ENCODE results near the gene ADAMTS2. TPM values are rescaled to one million over a fixed set of nuclear protein-coding genes. Genes with fewer than 3 reads are reported as not detected.

The ADAMTS2 gene
- total and polyA plus RNA-seq, 2 of the 8 experiments (the other 6 are each of a cell fraction or from before 2014, with no cell fraction given): 6.6 to 7.3 TPM

DNA sequence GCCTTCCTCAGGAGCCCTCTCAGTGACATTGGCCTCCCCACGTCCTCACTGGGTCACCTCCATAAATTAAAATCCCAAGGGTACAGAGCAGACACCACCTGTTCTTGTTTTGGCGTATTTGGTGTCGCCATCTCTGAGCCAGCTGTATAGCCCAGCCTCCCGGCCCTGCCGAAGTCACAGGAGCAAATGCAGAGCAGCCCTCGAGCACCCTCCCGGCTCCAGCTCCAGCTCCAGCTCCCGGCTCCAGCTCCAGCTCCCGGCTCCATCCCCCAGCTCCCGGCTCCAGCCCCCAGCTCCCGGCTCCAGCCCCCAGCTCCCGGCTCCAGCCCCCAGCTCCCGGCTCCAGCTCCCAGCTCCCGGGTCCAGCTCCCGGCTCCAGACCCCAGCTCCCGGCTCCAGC, 210.8 kb downstream of the ADAMTS2 start:
- Histone ChIP-seq H3K27ac (ENCODE audit: low read depth, low read length) (no peak overlapping the region), H2BK5ac (ENCODE audit: low read depth, low read length) (no peak overlapping the region), H3K79me2 (ENCODE audit: control insufficient read depth in 1 of 2, insufficient read depth in 2 of 2, low read length in 2 of 2) (no peaks in the 10 kb centered on the region), H2BK15ac (ENCODE audit: low read length) (no peak overlapping the region), H3K9ac (replicated peaks in 1 of 4; ENCODE audit: extremely low read depth in 1 of 4, low read depth in 3 of 4, low read length in 3 of 4) (no peak overlapping the region), H3K4me2 (ENCODE audit: insufficient read depth in 1 of 2, low read depth in 2 of 2, low read length in 2 of 2) (no peak overlapping the region), H3K23ac (ENCODE audit: insufficient read length) (no peak overlapping the region), H3K4me1 (replicated peaks in 1 of 4; ENCODE audit: control insufficient read depth in 3 of 4, insufficient read depth in 4 of 4, low read length in 3 of 4) (peaks cover 0 to 3% (median 0%) of the 10 kb centered on the region in 4 experiments; a peak in 2 of 7 replicates), H3K36me3 (ENCODE audit: control insufficient read depth in 2 of 4, insufficient read depth in 4 of 4, low read length in 3 of 4) (no peaks in the 10 kb centered on the region), H4K8ac (ENCODE audit: extremely low read depth, insufficient read depth, low read length) (no peak overlapping the region), H4K91ac (replicated peaks; ENCODE audit: insufficient read length, low read length) (no peak overlapping the region), H3K79me1 (ENCODE audit: low read depth, low read length) (no peaks in the 10 kb centered on the region), H3K23me2 (ENCODE audit: low read depth, low read length) (no peaks in the 10 kb centered on the region), H2AFZ (ENCODE audit: low read length) (no peak overlapping the region), H3K56ac (replicated peaks; ENCODE audit: insufficient read length, low read depth, low read length) (no peak overlapping the region), H3K4ac (replicated peaks; ENCODE audit: insufficient read length, low read depth, low read length) (no peak overlapping the region), H3K9me3 (ENCODE audit: insufficient read depth in 2 of 2, low read depth in 1 of 2, low read length in 1 of 2) (peaks cover 3 to 7% of the 10 kb centered on the region in 2 experiments; a peak in 2 of 4 replicates), H3K4me3 (ENCODE audit: extremely low read depth in 1 of 4, insufficient read depth in 2 of 4, low read depth in 3 of 4, low read length in 4 of 4) (no peak overlapping the region), H2BK120ac (replicated peaks; ENCODE audit: low read depth, low read length) (no peak overlapping the region), H3K27me3 (replicated peaks in 1 of 4; ENCODE audit: control insufficient read depth in 3 of 4, extremely low read depth in 1 of 4, insufficient read depth in 3 of 4, low read length in 3 of 4) (no peaks in the 10 kb centered on the region), H3K18ac (ENCODE audit: extremely low read depth, low read length) (no peak overlapping the region), H4K20me1 (replicated peaks in 1 of 2; ENCODE audit: control insufficient read depth in 1 of 2, insufficient read depth in 2 of 2, low read length in 2 of 2) (no peaks in the 10 kb centered on the region), H2BK12ac (ENCODE audit: low read depth, low read length) (no peak overlapping the region), H2AK5ac (ENCODE audit: low read depth, low read length) (no peak overlapping the region), H3K14ac (ENCODE audit: insufficient read length) (no peak overlapping the region), H4K5ac (ENCODE audit: insufficient read length, low read depth, low read length) (no peak overlapping the region), H2BK20ac (ENCODE audit: low read length) (no peak overlapping the region)
- 92% methylated on average over 7 of the region's 16 CpGs; no CpG with 5 or more reads in 1 of the 2 experiments for WGBS, 2 experiments (ENCODE audit: extremely low coverage in 1 of 2, insufficient coverage in 1 of 2, insufficient read length in 1 of 2, insufficient replicate concordance in 2 of 2, low coverage in 1 of 2, low lambda C conversion rate in 2 of 2, missing lambda C conversion rate in 1 of 2)
- FAIRE-seq: no peak
- no peak for DNase-seq (ENCODE audit: low read depth in 1 of 2, low spot score in 2 of 2)
- POLR2A ChIA-PET (ENCODE audit: partially characterized antibody): no interaction called here
- CTCF ChIA-PET (ENCODE audit: partially characterized antibody): interaction anchor here (0.5 to 1.4 kb wide), 4 partner anchors 9 to 443 kb away, joined by 3 to 7 read pairs (median 4); no protein-coding TSS in a partner anchor
- TF ChIP-seq HDAC6 (IDR thresholded peaks at IDR 0.05; ENCODE audit: low read depth, low read length) (no peak), CTBP2 (IDR thresholded peaks at IDR 0.05; ENCODE audit: borderline replicate concordance, insufficient read depth, insufficient read length, low read length) (no peak), RFX5 (IDR thresholded peaks at IDR 0.05; ENCODE audit: borderline replicate concordance, low read depth, low read length) (no peak), KDM1A (IDR thresholded peaks at IDR 0.05; ENCODE audit: borderline replicate concordance, low read length) (no peak), FOSL1 (IDR thresholded peaks at IDR 0.05; ENCODE audit: insufficient read depth, low read depth, low read length) (no peak), JUND (IDR thresholded peaks at IDR 0.05; ENCODE audit: low read length) (no peak), TAF1 (IDR thresholded peaks at IDR 0.05; ENCODE audit: low read depth, low read length) (no peak), SUZ12 (IDR thresholded peaks at IDR 0.05; ENCODE audit: low read length) (no peak), SIN3A (conservative IDR thresholded peaks at IDR 0.05 in 1 of 2, IDR thresholded peaks at IDR 0.05 in 1 of 2; ENCODE audit: low read depth in 1 of 2, low read length in 2 of 2) (no peak), CBX5 (IDR thresholded peaks at IDR 0.05; ENCODE audit: low read depth, low read length) (no peak), BCL11A (IDR thresholded peaks at IDR 0.05; ENCODE audit: low read depth in 2 of 2, low read length in 2 of 2) (no peak), BRCA1 (IDR thresholded peaks at IDR 0.05; ENCODE audit: low read depth, low read length) (no peak), RBBP5 (IDR thresholded peaks at IDR 0.05; ENCODE audit: borderline replicate concordance, low read depth, low read length) (no peak), TCF12 (IDR thresholded peaks at IDR 0.05; ENCODE audit: low read depth, low read length) (no peak), GABPA (IDR thresholded peaks at IDR 0.05; ENCODE audit: borderline replicate concordance, insufficient read depth, low read length) (no peak)
